ENCODE measurements around the gene TNNI2. TPM values are rescaled to one million over a fixed set of nuclear protein-coding genes. Genes with fewer than 3 reads are reported as not detected.

The TNNI2 gene
- total RNA-seq, 1 donor, result not detected

GRCh38 chr11:1834062-1834610 is 4.6 kb upstream of the TNNI2 start:
- H3K4me3 ChIP-seq (ENCODE audit: low read depth, low read length), result no peak overlapping the region
- no peak for TF ChIP-seq CTCF (IDR thresholded peaks at IDR 0.05; ENCODE audit: insufficient read depth, low read depth, low read length)
- DNase-seq (ENCODE audit: low read depth), result no peak

GRCh38 chr11:1834779-1835670 is 3.8 kb upstream of the TNNI2 start, which contains the start of gene SYT8:
Gene SYT8 (plus strand): TSS chr11:1834990. CDS start chr11:1835106, 116 bp downstream.
- DNase-seq (ENCODE audit: low read depth), result no peak
- no peak within 1 kb of the TSS for H3K4me3 ChIP-seq (ENCODE audit: low read depth, low read length)
- TF ChIP-seq CTCF (IDR thresholded peaks at IDR 0.05; ENCODE audit: insufficient read depth, low read depth, low read length), result no peak

- DNase-seq (ENCODE audit: low read depth), result no peak
- no peak overlapping the region for H3K4me3 ChIP-seq (ENCODE audit: low read depth, low read length)
- no peak for TF ChIP-seq CTCF (IDR thresholded peaks at IDR 0.05; ENCODE audit: insufficient read depth, low read depth, low read length)
Observed at GRCh38 chr11:1835671-1836010, 3.1 kb upstream of the TNNI2 start.

GRCh38 chr11:1836011-1836945 is 2.5 kb upstream of the TNNI2 start:
- no peak for DNase-seq (ENCODE audit: low read depth)

GRCh38 chr11:1837171-1838076 is 1.4 kb upstream of the TNNI2 start:
- H3K4me3 ChIP-seq (ENCODE audit: low read depth, low read length), result no peak overlapping the region
- TF ChIP-seq CTCF (IDR thresholded peaks at IDR 0.05; ENCODE audit: insufficient read depth, low read depth, low read length), result peak; percentile 89
- peak; percentile 80 for DNase-seq (ENCODE audit: low read depth)

More at GRCh38 chr11:1836011-1836945, 2.5 kb upstream of the TNNI2 start:
- no peak for TF ChIP-seq CTCF (IDR thresholded peaks at IDR 0.05; ENCODE audit: insufficient read depth, low read depth, low read length)
- no peak overlapping the region for H3K4me3 ChIP-seq (ENCODE audit: low read depth, low read length)

- TF ChIP-seq CTCF (IDR thresholded peaks at IDR 0.05; ENCODE audit: insufficient read depth, low read depth, low read length), result no peak
- no peak overlapping the region for H3K4me3 ChIP-seq (ENCODE audit: low read depth, low read length)
- no peak for DNase-seq (ENCODE audit: low read depth)
Observed at GRCh38 chr11:1838077-1838425, 730 bp upstream of the TNNI2 start.
